CD14-positive monocyte (primary cell): ENCODE data around the gene ALDH9A1. TPM values are rescaled to one million over a fixed set of nuclear protein-coding genes. Genes with fewer than 3 reads are reported as not detected.
A peak's percentile ranks its signal among the peaks of the same experiment; 100 is the strongest.

Experiments used
- DNase-seq, 3 donors: peaks; one replicate each; pipeline ENCODE4 v3.0.0-alpha.2; 2011 to 2022
- H2AFZ ChIP-seq: 2 replicates; pipeline ENCODE4 v1.6.0; 2012; ENCODE audit warnings: mild to moderate bottlenecking, low read depth, low read length, inconsistent platforms; ENCODE audit not compliant: insufficient read depth, poor library complexity, severe bottlenecking
- H3K27ac ChIP-seq, 2 donors: 1 replicate in 1 of 2; 2 replicates in 1 of 2; pipeline ENCODE4 v1.5.1; 2012 to 2013; ENCODE audit warnings: low read length in 2 of 2, control low read depth in 1 of 2, inconsistent platforms in 1 of 2, low read depth in 1 of 2, mild to moderate bottlenecking in 1 of 2
- H3K27me3 ChIP-seq, 2 donors: one replicate each; pipeline versions ENCODE4 v1.6.0 to v1.6.1; 2011 to 2013; ENCODE audit warnings: low read length in 2 of 2; ENCODE audit not compliant: control insufficient read depth in 2 of 2, insufficient read depth in 2 of 2
- H3K36me3 ChIP-seq, 2 donors: replicated peaks in 1 of 2; 1 replicate in 1 of 2; 2 replicates in 1 of 2; pipeline versions ENCODE4 v1.5.1 to v1.6.1; 2012 to 2013; ENCODE audit warnings: low read length in 2 of 2, control low read depth in 1 of 2, inconsistent platforms in 1 of 2, mild to moderate bottlenecking in 1 of 2; ENCODE audit not compliant: insufficient read depth in 2 of 2, control insufficient read depth in 1 of 2
- H3K4me1 ChIP-seq, 2 donors: 1 replicate in 1 of 2; 2 replicates in 1 of 2; pipeline versions ENCODE4 v1.5.1 to v1.6.1; 2012 to 2013; ENCODE audit warnings: low read length in 2 of 2, control low read depth in 1 of 2, inconsistent platforms in 1 of 2, mild to moderate bottlenecking in 1 of 2, moderate library complexity in 1 of 2; ENCODE audit not compliant: insufficient read depth in 2 of 2, control insufficient read depth in 1 of 2
- H3K4me2 ChIP-seq: replicated peaks from 2 replicates; pipeline ENCODE3; 2012; ENCODE audit warnings: low read length, moderate library complexity, mild to moderate bottlenecking; ENCODE audit not compliant: poor library complexity, severe bottlenecking; ENCODE audit errors: extremely low read depth
- H3K4me3 ChIP-seq, 3 experiments: fragments of 200-600 bp in 1 of 3; sonication (generic) in 1 of 3; replicated peaks in 1 of 3; 1 replicate in 2 of 3; 2 replicates in 1 of 3; pipeline ENCODE4 v1.5.1; 2011 to 2013; ENCODE audit warnings: low read length in 3 of 3, mild to moderate bottlenecking in 3 of 3, control low read depth in 2 of 3, low read depth in 2 of 3, inconsistent platforms in 1 of 3, moderate library complexity in 1 of 3
- H3K79me2 ChIP-seq: 2 replicates; pipeline ENCODE4 v1.6.0; 2012; ENCODE audit warnings: mild to moderate bottlenecking, control low read depth, inconsistent platforms, low read length, moderate library complexity; ENCODE audit not compliant: insufficient read depth
- H3K9ac ChIP-seq: 2 replicates; pipeline ENCODE4 v1.6.0; 2017; ENCODE audit warnings: low read length, mild to moderate bottlenecking; ENCODE audit not compliant: insufficient read depth, poor library complexity, severe bottlenecking
- H3K9me3 ChIP-seq, 2 donors: replicated peaks in 1 of 2; 1 replicate in 1 of 2; 2 replicates in 1 of 2; pipeline versions ENCODE4 v1.5.1 to v1.6.1; 2012 to 2013; ENCODE audit warnings: low read length in 2 of 2, control low read depth in 1 of 2; ENCODE audit not compliant: control insufficient read depth in 1 of 2, insufficient read depth in 1 of 2
- H4K20me1 ChIP-seq: 2 replicates; pipeline ENCODE4 v1.6.0; 2012; ENCODE audit warnings: mild to moderate bottlenecking, low read length, control low read depth, moderate library complexity; ENCODE audit not compliant: insufficient read depth
- H3K27ac Mint-ChIP-seq, 7 donors: one replicate each; pipeline ENCODE4 v1.8.0; 2020; ENCODE audit warnings: mild to moderate bottlenecking in 7 of 7, mixed read lengths in 7 of 7, moderate library complexity in 6 of 7, inconsistent platforms in 2 of 7
- H3K27me3 Mint-ChIP-seq, 3 donors: one replicate each; pipeline ENCODE4 v1.8.0; 2021 to 2022; ENCODE audit warnings: low read depth in 3 of 3, mild to moderate bottlenecking in 3 of 3, mixed read lengths in 3 of 3, moderate library complexity in 3 of 3, inconsistent platforms in 1 of 3
- H3K36me3 Mint-ChIP-seq, 2 donors: one replicate each; pipeline ENCODE4 v1.8.0; 2020; ENCODE audit warnings: mixed read lengths in 2 of 2, inconsistent platforms in 1 of 2, mild to moderate bottlenecking in 1 of 2
- H3K4me1 Mint-ChIP-seq: one replicate; pipeline ENCODE4 v1.8.0; 2020; ENCODE audit warnings: mild to moderate bottlenecking, mixed read lengths
- H3K4me3 Mint-ChIP-seq, 2 donors: one replicate each; pipeline ENCODE4 v1.8.0; 2020; ENCODE audit warnings: mild to moderate bottlenecking in 2 of 2, mixed read lengths in 2 of 2, moderate library complexity in 1 of 2
- H3K9me3 Mint-ChIP-seq, 7 donors: one replicate each; pipeline ENCODE4 v1.8.0; 2020 to 2022; ENCODE audit warnings: mixed read lengths in 7 of 7, mild to moderate bottlenecking in 6 of 7, moderate library complexity in 6 of 7, inconsistent platforms in 2 of 7
- CTCF ChIP-seq: fragments of 200-600 bp; IDR thresholded peaks from one replicate; pipeline ENCODE4 v1.8.0; 2022; ENCODE audit warnings: antibody characterized with exemption, mild to moderate bottlenecking
- WGBS: methylation state at CpG from one replicate; pipeline ENCODE4 v1.1.5; 2013; ENCODE audit warnings: missing lambda C conversion rate; ENCODE audit not compliant: insufficient coverage; 5-methylcytosine and 5-hydroxymethylcytosine counted together
- intact Hi-C, 2 donors: fragments of 100-400 bp; cut with micrococcal nuclease; formaldehyde crosslinking; loops; one replicate each; pipeline versions ENCODE4 v1.15.0 to v1.15.1; 2023
- polyA plus RNA-seq, 3 donors: library from polyadenylated mRNA; depleted of rRNA in 1 of 3; unstranded in 2 of 3; stranded (reverse) in 1 of 3; fragments of 300-500 nt in 2 of 3; fragments of >200 nt in 1 of 3; fragmentation: Illumina TruSeq in 2 of 3; gene quantifications; 1 replicate in 2 of 3; 2 replicates in 1 of 3; pipeline ENCODE4 v1.2.3, GENCODE V29; 2012 to 2021

Gene ALDH9A1
- polyA plus RNA-seq, 3 donors: 23.7 to 60.0 (median 57.7) TPM

GRCh38 chr1:165632152-165632469 is 66.3 kb downstream of the ALDH9A1 start:
- Histone ChIP-seq H3K4me2 (peak overlapping the region; percentile 89), H3K27me3 (no peaks in the 10 kb centered on the region), H2AFZ (peak overlapping the region; percentile 76), H3K4me1 (peaks cover 46 to 73% of the 10 kb centered on the region in 2 donors), H3K4me3 (peak overlapping the region; percentile 75 to 90 (median 83)), H3K27ac (peak overlapping the region; percentile 89 to 94), H3K36me3 (no peaks in the 10 kb centered on the region), H3K9me3 (no peaks in the 10 kb centered on the region), H3K79me2 (peaks cover 61% of the 10 kb centered on the region), H3K9ac (peak overlapping the region; percentile 80), H4K20me1 (peaks cover 16% of the 10 kb centered on the region)
- TF ChIP-seq CTCF: no peak
- DNase-seq: no peak
- H3K27me3 Mint-ChIP-seq: no peaks in the 10 kb centered on the region
- H3K4me3 Mint-ChIP-seq: no peak overlapping the region
- intact Hi-C loops: loop anchor here (5.0 to 10.0 kb wide), 5 partner anchors 35 to 133 kb away; partner anchors contain the start of genes ALDH9A1 (in 2 of the 2) and TMCO1 (in 1 of the 2)
- H3K9me3 Mint-ChIP-seq: peaks cover 0 to 6% (median 0%) of the 10 kb centered on the region in 7 donors
- WGBS: 33% methylated on average over 5 of the region's 5 CpGs
- peaks cover 11 to 12% of the 10 kb centered on the region in 2 donors for H3K36me3 Mint-ChIP-seq
- no peak overlapping the region for H3K27ac Mint-ChIP-seq
- peaks cover 48% of the 10 kb centered on the region for H3K4me1 Mint-ChIP-seq

DNA sequence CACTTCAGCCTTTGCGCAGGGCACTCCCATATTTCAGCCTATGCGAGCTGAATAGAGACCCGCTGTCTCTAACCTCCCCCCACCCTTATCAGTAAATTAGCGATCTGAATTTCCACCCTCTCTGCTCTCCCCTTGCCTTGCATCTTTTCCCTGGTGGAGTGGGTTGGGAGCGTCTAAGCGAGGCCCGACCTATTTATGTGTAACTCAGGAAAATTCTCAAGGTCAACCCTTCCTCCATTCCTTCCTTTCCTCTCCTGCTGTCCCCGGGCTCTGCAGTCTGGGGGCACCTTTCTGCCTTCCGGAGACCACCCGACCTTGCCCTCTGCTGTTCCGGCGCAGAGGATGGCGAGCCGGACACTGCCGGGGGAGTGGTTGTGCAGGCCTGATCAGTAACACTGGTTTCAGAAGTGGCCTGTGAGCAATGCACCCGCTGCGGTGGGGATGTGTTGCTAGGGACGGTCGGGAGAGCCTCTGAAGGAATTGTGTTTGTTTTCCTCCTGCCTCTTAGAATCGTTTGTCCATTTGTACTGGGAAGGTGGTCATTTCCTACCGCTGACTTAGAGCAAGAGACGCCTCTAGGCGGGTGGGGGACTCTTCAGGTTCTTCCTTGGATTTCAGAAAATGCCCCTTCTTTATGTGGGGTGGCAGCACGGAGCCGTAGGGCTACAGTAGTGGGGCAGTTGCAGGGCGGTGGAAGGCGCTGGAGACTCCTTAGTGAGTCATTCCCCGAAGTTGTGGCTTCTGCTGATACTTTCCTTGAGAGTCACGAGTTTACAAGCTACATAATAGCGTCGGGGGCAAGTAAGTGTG is 66.8 kb downstream of the ALDH9A1 start:
- H2AFZ ChIP-seq: peak overlapping the region; percentile 76
- H3K36me3 ChIP-seq: no peaks in the 10 kb centered on the region
- intact Hi-C loops: loop anchor here (5.0 to 10.0 kb wide), 5 partner anchors 34 to 133 kb away; partner anchors contain the start of genes ALDH9A1 (in 2 of the 2) and TMCO1 (in 1 of the 2)
- no peaks in the 10 kb centered on the region for H3K27me3 ChIP-seq
- peaks cover 42% of the 10 kb centered on the region for H3K4me1 Mint-ChIP-seq
- peak overlapping the region; percentile 75 to 90 (median 83) for H3K4me3 ChIP-seq
- peaks cover 16% of the 10 kb centered on the region for H4K20me1 ChIP-seq
- peak; percentile 9 for TF ChIP-seq CTCF
- peaks cover 46 to 68% of the 10 kb centered on the region in 2 donors for H3K4me1 ChIP-seq
- H3K9me3 Mint-ChIP-seq: peaks cover 0 to 6% (median 0%) of the 10 kb centered on the region in 7 donors
- H3K79me2 ChIP-seq: peaks cover 55% of the 10 kb centered on the region
- H3K9ac ChIP-seq: peak overlapping the region; percentile 80
- no peaks in the 10 kb centered on the region for H3K9me3 ChIP-seq
- WGBS: 0% methylated on average over 24 of the region's 31 CpGs
- H3K27me3 Mint-ChIP-seq: no peaks in the 10 kb centered on the region
- H3K27ac ChIP-seq: peak overlapping the region; percentile 89 to 94
- H3K4me3 Mint-ChIP-seq: no peak overlapping the region
- peaks cover 6 to 7% of the 10 kb centered on the region in 2 donors for H3K36me3 Mint-ChIP-seq
- peak; percentile 74 to 88 (median 81) for DNase-seq
- H3K4me2 ChIP-seq: peak overlapping the region; percentile 89
- H3K27ac Mint-ChIP-seq: no peak overlapping the region
